GM12873 (cell line): ENCODE results near the gene LPP.

Source experiments
- TF ChIP-seq, protein P1 (sequence below): IDR thresholded peaks from 2 replicates; pipeline ENCODE4 v1.5.1; 2012; ENCODE audit warnings: low read depth, mild to moderate bottlenecking, moderate library complexity, low read length, control low read depth; ENCODE audit not compliant: insufficient read depth; ENCODE audit errors: missing control alignments

The LPP gene

DNA sequence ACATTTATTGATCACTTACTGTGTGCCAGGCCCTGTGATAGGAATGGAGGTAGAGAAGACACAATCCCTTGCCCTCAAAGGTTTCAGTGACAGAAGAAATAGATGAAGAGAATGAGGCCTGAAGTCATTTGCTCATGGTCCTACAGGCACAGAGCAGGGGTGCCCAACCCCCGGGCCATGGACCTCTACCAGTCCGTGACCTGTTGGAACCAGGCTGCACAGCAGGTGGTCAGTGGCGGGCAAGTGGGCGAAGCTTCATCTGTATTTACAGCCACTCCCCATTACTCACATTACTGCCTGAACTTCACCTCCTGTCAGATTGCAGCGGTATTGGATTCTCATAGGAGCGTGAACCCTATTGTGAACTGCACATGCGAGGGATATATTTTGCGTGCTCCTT lies 480.3 kb downstream of the LPP start:
- TF ChIP-seq, protein P1, sequence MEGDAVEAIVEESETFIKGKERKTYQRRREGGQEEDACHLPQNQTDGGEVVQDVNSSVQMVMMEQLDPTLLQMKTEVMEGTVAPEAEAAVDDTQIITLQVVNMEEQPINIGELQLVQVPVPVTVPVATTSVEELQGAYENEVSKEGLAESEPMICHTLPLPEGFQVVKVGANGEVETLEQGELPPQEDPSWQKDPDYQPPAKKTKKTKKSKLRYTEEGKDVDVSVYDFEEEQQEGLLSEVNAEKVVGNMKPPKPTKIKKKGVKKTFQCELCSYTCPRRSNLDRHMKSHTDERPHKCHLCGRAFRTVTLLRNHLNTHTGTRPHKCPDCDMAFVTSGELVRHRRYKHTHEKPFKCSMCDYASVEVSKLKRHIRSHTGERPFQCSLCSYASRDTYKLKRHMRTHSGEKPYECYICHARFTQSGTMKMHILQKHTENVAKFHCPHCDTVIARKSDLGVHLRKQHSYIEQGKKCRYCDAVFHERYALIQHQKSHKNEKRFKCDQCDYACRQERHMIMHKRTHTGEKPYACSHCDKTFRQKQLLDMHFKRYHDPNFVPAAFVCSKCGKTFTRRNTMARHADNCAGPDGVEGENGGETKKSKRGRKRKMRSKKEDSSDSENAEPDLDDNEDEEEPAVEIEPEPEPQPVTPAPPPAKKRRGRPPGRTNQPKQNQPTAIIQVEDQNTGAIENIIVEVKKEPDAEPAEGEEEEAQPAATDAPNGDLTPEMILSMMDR: no peak

DNA sequence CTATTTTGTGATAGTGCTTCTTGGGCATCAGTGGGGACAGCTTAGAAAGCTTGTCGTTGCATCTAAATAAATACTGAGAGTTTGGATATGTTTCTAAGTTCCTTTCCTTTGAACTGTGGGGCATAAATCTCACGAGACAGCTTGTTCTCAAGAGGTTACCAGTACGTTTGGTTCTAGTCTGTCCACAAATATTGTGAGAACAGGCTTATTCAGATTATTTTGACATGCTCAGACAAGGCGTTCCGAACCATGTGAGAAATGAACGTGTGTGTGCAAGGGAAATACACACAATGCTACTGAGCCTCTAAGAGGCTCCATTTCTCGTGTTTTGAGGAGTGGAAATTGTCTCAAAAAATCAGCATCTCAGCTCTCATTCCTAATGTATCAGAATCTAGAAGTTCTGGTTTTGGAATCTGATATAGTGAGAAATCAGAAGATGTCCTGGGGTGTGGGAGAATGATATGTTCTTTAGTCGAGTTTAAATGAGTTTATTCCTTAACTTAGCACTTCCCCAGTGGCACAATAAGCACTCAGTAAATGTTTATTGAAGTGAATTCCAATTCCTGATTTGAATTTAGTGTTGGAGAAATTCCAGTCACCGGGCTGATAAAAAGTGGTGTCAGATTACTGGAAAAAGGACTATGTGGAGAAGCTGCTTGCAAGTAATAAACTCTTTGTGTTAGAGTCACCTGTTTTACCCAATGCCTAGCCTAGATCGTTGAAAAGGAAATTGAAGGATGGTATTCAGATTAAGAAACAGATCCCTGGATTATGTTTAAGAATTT lies 481.5 kb downstream of the LPP start:
- TF ChIP-seq, protein P1: no peak

DNA sequence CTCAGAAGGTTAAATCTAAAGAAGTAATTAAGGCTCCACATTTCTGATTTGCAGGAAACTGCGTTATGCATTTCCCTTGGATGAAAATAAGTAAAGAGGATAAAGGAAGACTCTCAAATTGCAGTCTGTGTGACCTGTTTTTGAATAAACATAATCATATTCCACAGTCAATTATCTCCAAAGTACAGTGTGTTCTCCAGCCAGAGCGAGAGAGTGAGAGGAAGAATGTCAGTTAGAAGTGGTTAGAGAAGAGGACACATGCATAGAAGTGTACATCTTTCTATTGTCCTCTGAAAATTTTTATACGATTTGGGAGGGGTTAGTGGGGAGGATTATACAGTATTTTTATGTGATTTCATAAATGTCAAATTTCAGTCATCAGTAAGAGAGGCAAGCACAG lies 487.1 kb downstream of the LPP start:
- TF ChIP-seq, protein P1: no peak

DNA sequence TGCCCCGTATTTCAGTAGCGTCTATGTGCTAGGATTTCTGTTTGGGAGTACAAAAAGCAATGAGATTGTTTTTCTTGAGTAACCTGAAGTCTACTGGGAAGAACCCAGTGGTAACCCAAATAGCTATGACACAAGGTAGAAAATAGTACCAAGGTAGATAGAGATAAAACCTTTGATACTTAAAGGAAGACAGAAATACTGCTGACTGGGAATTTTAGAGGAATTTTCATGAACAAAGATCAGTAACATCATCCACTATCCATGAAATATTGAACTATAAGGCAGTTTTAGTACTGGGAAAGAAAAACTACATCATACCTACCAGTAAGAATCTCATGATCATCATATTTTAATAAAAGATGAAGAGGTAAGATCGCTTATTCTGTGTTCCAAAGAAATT lies 489.8 kb downstream of the LPP start:
- TF ChIP-seq, protein P1: no peak

DNA sequence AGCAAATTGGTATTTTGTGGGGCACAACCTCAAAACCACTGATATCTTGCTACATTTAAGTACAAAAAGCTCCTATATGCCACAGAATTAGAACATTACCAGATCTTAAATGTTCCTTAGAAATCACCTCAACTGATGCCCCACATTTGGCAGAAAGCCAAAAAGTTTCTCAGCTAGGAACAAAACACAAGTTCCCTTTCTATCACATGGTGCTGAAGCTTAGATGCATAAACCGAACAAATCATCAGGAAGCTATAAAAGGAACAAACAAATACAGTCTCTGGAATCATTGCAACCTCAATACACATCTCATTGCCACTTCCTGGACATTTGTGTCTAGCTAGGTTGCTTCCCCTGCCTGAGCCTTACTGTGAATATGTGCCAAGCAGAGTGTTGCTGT lies 492.6 kb downstream of the LPP start:
- TF ChIP-seq, protein P1: no peak

DNA sequence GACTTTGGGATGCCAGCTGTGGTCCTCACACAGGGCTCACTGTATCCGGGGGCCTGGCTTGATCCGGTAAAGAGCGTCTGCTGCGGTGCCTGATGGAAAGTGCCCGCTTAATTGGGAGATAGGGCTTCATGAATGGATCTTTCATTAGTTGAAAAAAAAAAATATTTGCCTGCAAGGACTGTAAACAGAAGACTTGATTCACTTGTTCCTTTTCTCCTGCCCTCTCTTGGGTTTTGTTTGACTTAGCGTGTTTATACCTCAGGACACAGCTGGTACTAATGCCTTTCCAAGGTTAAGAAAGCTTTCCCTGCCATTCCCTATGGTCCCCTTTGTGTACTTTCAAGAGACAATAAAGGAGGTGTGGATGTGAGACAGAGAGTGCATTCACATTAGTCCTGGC lies 493.3 kb downstream of the LPP start:
- TF ChIP-seq, protein P1: no peak

DNA sequence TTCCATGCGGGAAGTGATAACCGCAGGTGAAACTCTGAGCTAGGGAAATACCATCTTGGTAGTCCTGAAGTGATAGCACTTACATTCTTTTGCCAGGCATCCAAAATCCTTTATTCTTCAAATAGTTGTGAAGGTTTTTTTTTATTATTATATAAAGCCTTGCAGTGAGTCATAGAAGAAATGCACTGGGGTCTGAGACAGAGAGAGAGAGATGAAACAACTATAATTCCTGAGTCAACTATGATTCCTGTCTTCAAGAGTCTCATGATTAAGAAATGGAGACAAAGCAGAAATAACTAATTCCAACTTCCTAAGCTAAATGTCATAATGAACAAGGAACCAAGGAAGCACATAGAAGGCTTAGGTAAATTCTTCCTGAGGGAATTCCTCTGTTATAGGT lies 495.6 kb downstream of the LPP start:
- TF ChIP-seq, protein P1: no peak
